HG03565 (cell line): Measurements from ENCODE around the gene CTIF.
"Not testable (repeated sequence)": the region's sequence is repeated elsewhere in the genome, so short reads cannot be mapped to it uniquely, and the experiment has no call there.

Experiments
- ATAC-seq: cut with Tn5 transposase; IDR thresholded peaks from one replicate; pipeline ENCODE4 v1.9.1; 2021; ENCODE audit warnings: mild to moderate bottlenecking, moderate library complexity; ENCODE audit not compliant: unreplicated experiment

CTIF gene

DNA sequence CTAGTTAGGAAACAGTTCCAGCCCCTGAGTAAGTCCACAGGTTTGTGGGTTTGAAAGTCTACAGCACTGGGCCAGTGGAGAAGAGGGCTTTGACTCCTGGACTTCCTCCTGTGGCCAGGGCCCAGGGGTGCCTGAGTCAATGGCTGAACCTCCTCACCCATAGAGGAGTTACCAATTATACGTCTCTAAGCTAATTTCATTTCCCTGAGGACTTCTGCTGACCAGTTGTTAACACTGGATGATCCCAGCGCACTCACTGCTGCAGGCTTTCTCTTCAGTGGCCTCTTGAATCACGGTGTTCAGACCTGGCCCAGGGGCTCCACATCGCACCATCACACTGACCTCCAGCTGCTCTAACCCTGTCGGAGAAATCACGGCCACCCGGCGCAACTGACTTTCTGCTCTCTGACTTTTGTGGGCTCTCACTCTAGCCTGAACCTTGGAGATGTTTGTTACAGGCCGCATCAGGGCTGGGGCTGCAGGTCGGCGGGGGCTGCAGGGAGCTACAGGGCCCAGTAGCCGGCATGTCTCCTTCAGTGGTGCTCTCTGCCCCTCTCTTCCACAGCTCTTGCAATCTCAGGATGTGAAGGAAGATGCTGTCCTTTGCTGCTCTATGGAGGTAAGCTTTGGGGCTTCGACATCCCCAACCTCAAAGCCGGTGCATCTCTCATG lies 318.3 kb downstream of the CTIF start:
- ATAC-seq: no peak

DNA sequence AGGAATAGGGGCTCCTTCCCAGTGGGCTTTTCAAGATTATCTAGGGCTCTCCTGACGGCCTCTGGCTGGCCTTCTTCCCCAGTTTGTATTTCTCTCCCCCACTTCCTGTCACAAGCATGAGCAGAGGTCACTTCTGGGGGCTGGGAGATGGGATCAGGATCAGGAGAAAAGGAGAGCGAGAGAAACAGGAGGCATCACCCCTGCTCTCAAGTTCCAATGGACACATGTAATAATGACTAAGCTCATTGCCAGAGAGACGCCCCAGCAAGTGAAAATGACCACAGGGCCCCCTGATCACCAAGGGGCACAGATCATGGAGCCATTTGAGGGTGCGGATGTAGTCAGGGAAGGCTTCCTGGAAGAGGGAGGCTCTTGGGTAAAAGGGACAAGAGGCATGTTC lies 319.8 kb downstream of the CTIF start:
- no peak for ATAC-seq

DNA sequence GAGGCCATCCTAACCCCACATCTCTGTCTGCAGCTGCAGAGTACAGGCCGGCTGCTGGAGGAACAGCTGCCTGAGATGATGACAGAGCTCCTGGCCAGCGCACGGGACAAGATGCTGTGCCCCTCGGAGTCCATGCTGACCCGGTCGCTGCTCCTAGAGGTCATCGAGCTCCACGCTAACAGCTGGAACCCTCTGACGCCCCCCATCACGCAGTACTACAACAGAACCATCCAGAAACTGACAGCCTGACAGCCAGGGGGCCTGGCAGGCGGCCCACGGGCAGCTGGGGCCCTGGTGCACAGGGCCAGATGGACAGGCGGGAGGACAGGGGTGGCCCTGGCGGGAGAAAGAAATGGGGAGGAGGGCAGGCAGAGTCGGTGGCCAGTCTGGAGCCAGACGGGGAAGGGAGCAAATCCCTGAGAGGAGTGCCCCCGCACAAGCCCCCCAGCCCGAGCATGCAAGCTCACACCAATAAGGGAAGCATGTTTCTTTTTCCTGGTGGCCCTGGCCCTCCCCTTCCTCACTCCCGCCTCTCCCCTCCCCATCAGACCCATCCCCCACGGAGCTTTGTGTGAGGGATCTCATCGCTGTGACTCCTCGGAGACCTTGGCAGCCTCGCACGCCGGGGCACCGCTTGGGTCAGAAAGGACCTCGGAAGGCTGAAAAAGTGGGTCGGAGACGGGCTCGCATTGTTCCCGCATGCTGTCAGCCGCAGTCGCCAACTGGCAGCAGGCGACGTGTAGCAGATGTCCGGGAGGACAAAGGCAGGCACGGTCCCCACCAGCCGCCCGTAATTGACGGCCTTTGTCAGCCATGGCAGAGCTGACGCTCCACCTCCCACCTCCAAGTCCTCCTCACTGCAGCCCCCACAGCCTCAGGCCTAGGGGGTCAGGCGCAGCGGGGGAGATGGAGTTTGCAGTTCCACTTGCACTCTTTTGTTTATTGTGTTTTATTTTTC lies 320.8 kb downstream of the CTIF start:
- ATAC-seq: no peak

DNA sequence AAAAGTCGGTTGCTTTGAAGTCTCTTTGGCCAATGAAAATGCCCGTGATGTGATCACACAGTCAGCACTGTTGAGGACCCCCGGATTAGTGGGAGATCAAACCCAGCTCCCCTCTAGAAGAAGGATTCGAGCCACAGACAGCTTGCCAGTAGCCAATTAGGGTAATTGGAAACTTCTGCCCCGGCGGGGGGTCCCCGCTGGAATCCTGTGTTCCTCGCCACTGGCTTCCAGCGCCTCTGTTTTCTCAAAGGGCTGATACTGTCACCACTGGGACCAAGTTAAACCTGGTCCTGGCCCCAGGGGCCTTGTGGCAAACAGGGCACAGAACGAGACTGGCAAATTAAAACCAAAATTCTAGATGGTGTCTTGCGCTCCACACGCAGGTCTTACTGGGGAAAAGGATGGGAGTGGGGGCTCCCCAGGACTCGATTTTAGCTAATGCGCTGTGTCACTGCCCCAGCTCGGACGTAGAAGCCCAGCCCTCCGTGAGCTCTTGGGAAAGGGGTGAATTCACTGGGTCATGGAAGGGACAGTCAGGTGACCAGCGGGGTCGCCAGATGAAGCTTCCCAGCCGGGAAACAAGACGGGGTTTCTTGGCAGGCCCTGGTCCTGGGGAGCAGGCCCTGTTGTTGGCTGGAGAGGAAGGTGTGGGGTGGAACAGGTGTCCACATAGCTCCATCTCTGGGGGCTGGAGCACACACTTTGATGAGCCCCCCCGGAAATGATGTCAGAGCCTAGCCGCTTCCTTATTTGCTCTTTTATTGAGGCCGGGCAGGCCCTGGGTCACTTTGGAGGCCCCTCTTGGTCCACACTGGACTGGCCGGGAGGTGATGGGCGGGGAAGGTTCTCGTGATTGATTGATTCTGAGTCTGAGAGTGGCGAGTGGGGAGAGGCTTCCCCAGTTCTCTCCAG lies 321.7 kb downstream of the CTIF start:
- no peak for ATAC-seq

DNA sequence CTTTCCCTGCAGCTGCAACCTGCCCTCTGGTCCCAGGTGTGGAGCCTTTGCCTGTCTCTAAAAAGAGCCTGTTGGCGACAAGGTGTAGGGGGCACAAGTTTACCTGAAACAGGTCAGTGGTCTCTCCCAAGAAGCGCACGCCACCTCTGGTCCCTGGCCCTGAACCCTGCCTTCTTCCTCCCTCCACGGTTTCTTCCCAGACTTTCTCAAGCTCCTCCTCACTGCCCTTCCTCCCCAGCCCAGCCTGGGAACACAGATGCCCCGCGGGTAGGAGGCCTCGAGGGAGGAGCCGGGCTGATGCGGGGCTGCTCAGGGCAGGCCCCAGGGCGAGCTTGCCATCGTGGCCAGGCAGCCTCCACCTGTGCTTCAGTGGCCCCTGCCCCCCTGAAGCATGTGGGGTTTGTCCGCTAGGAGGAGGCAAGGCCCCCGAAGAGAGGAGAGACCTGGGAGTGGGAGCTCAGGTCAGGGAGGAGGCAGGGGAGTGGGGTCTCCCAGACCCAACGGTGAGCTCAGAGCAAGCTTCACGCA lies 322.4 kb downstream of the CTIF start:
- no peak for ATAC-seq

DNA sequence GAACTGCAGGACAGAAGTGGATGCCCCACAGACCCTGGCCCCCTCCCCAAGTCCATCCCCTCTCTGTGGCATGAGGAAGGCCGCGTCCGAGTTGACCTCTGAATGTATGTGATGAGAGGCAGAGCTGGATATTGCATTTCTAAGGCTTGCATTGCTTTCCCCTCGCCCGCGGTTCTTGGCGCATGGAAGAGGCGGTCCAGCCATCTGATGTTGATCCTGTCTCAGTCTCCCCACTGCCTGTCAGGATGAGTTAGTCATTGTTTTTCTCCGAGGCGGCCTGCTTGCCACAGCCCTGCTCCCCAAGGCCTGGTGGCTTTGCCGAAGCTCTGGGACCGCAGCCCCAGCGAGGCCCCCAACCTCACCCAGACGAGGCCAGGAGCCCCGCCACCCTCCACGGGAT lies 323.3 kb downstream of the CTIF start:
- ATAC-seq: no peak

DNA sequence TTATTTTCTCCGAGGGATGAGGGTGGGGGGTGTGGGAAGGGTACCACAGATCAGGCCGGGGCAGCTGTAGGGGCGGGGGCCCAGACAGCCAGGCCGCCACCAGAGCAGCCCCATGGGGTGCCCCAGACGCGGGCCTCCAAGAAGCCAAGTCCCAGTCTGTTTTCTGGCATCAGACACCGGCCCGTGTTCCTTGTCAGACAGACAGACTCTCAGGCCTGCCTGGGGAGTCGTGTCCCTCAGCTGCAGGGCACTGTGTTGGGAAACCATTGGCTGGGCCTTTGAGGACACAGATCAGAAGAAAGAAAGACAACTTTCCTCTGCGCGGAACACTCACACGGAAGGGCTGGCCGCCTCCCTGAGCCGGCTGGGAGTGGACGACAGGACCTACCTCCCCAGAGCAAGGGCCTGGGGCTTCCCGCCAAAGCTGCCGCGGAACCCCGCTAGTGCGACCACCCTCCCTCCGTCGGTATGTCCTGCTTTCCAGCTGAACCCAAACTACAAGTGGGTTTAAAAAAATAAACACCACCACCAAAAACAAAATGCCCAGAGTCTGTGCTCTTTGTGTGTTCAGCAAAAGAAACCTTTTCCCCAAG lies 323.9 kb downstream of the CTIF start:
- ATAC-seq: no peak

DNA sequence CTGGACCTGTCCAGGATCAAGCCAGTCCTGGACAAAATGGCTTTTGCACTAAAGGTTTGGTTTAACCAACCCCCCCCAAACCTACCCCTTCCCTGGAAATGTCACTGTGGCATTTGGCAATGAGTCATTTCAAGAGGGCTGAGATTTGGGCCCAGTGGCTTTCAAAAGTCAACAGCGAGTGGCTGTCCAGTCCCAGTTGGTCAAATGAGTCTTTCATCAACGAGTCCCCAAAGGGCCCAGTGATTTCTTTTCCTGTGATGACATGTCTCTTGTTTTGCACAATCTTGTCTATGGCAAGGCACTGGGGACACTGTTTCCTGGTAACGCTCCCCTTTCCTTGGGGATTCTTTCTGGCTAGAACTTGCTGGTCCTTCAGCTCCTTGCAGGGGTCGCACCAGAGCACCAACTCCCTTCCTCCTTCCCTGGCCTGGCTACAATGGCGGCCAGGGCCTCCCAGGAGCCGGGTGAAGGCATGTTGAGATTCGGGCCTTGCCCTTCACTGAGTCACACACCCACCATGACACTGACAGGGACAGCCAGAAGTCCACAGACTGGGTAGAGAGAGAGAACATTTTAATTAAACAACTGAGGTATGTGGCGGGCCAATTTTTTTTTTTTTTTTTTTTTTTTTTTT lies 324.7 kb downstream of the CTIF start:
- no peak for ATAC-seq

DNA sequence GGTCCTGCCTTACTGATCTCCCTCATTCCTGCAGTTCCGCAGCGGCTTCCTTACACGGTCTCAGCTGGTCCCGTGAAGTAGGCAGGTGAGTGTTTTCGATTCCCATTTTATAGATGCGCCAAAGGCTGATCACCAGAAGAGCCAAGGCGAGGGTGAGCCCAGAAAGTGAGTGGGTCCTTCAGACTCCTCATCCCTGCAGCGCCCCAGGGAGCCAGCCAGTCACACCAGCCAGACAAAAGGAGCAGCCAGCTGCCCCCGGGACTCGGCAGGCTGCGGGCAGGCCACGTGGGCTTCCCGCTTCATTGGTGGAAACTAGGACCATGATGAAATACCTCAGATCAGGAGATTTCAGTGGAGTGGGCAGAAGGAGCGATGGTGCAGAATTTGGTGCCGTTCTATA lies 326.0 kb downstream of the CTIF start:
- ATAC-seq: no peak

DNA sequence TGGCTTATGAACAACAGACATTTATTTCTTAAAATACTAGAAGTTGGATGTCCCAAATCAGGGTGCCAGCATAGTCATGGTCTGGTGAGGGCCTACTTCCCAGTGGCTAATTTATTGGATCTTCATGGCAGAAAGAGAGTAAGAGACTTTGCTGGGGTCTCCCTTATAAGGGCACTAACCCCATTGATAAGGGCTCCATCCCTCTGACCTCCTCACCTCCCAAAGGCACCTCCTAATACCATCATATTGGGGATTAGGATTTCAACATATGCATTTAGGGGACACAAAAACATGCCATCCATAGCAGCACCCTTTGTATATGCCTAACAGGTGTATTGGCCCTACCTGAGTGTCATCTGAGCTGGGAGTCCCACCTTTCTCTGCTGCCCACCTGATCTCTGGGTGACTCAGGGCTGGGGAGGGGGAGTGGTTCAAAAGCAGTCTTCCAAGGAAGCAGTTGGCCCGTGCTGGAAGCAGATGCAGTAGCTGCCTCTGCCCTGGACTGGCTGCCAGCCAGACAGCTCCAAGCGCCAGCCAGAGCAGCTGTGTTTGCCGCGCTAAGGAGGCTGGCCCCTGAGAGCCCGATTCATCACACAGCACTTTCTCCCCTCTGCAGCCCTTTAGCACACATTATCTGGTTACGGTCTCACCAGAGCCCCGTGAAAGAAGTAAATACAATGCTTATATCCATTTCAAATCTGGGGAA lies 327.4 kb downstream of the CTIF start:
- ATAC-seq: no peak

DNA sequence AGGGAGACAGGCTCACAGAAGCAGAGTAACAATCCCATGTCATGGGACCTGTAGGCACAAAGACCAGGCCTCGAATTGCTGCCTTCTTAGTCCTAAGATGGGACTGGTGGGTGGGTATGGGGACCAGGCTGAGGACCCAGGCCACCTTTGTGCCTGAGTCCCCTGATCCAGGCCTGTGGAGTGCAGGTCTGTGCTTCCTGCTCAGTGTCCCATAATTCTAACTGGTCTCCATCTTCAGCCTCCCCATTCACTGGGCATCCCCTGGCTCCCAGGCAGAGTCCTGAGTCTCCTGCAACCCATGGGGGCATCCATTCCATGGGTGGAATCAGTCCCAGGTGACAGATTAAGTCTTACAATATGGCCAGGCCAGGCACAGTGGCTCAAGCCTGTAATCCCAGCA lies 328.0 kb downstream of the CTIF start:
- ATAC-seq: no peak

DNA sequence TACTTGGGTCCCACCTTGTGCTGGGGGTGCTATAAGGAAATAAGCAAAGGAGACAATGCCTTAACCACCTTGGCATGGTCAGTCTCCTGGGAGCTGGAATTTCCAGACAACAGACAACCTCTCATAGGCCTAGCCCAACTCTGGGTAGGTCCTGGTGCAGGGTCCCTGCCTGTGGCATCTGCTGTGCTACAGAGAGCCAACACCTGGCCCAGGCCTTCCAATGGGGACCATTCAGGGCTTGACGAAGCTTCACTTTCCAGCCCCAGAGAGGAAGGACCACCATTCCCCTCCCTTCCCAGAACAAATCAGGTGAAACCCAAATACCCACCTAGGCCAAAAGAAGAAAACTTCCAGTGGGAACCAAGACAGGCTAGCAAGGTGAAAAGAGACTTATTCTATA lies 329.1 kb downstream of the CTIF start:
- no peak for ATAC-seq

DNA sequence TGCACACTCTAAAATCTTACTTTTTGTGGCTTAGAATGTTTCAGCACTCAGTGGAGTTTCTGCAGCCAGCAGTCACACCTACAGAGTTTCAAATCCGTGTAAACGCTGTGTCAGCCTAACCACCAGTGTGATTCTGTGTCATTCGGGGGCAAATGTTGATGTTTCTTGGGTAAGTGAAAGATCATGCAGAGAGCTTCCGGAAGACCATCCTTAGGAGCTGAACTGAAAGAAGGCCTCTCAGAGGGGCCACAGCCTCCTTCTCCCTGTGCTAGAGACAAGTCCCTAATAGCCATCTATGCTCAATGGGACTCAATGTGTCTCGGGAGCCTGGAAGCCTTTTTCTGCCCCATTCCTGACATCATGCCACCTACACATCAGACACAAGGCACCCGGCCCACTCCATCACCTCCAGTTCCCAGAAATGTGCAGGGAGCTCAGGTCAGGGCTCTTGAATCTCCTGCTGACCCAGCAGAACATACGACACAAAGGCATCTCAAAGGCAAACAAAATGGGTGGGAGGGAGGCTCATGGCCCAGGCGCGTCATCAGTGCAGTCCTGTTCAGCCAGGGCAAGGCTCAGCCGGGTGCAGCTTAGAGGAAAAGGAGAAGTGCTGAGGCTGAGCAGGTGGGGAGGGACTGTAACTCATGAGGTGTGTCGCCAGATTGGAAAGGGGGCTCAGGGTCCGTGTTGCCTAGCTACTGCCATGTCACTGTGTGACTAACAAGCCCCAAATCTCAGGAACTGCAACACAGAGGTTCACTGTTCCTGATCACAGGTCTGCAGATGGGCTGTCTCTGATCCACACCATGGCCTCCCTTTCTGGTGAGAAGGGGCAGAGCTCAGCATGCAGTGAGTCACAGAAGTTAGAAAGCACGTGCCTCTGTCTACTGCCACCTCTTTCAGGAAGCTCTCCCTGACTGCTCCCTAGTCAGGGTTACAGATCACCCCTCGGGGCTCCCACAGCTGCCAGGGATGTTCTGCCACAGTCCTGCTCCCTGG lies 329.9 kb downstream of the CTIF start:
- ATAC-seq: peak; percentile 80

DNA sequence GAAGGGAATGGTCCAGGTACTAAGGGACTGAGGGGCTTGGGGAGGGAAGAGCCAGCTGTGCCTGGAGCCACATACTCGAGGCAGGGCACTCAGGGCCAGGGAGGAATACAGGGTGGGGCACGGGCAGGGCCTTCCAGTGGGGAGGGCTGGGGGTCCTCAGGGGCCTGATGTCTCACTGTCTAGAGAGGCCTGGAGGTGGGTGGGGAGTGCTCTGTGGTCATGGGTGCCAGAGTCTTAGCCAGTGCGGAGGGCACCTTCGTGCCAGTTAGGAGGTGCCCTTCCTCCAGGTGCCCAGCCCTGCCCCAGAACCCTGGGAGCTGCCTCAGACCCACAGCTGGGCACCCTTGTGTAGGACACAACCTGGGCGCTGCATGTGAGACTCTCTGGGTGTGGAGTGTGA lies 330.8 kb downstream of the CTIF start:
- ATAC-seq: no peak

DNA sequence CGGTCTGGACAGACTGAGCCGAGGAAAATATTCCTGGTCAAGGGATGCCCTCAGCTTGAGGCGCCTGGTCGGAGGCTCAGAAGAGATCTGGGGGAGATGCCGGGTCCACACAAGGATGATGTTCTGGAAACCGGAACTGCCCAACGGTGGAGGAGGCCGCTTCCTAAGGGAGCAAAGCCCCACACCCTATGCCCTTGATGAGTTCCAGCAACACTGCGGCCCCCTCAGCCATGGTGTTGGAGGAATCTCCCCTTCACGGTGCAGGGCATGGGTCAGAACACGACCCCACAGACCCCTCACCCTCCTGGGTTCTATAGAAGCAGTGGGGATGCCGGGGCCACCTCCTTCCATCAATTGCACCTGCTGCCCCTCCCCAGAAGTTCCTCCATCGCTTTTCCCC lies 332.1 kb downstream of the CTIF start:
- not testable (repeated sequence) for ATAC-seq

DNA sequence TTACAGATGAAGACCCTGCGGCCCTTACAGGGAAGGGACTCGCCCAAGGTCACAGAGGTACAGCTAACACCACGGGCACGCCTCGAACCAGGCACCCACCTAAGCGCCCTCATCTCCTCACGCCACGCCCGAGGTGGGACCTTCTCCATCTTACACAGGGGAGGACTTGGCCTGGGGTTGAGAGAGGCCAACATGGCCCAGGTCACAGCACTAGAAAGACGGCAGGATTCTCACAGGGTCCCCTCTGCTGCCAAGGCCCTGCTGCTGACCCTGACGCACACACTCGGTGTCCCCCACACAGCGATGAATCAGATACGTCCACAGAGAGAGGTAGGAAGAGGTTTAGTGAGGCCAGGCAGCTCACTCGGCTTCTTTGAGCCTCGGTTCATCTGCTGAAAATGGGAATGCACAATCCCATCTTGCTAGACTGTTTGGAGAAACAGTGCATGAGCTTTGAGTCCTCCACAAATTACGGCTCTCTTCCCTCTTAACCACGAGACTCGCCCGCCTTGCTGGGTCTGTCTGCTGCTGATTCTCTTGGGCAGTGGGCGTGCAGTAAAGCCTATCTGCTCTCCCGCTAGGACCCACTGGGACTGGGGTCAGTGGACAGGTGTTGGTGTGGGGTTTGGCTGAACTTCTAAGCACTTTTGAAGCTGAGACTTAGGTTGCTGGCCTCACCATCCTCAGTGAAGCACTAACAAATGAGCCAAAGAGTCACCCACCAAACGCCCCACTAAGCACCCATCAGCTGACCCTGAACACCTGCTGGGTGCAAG lies 332.7 kb downstream of the CTIF start:
- no peak for ATAC-seq
